ENCODE data around the gene GNB3.
"Not testable (repeated sequence)": the region's sequence is repeated elsewhere in the genome, so short reads cannot be mapped to it uniquely, and the experiment has no call there.

The GNB3 gene

DNA sequence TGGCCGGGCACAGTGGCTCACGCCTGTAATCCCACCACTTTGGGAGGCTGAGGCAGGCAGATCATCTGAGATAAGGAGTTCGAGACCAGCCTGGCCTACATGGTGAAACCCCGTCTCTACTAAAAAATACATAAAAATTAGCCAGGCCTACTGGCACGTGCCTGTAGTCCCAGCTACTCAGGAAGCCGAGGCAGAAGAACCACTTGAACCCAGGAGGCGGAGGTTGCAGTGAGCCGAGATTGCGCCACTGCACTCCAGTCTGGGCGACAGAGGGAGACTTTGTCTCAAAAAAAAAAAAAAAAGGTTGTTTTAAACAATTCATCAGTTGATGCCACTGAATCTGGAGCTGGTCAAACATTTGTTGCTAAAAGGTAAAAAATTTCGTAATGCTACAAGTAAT lies 39.1 kb downstream of the GNB3 start:
- not testable (repeated sequence) for H3K4me2 ChIP-seq (ENCODE audit: low read depth, low read length); H3K27ac ChIP-seq (ENCODE audit: low read length); H3K4me1 ChIP-seq (ENCODE audit: low read length); H3K9me2 ChIP-seq (replicated peaks; ENCODE audit: insufficient read depth, low read length); H2AFZ ChIP-seq (ENCODE audit: low read length); H3K79me2 ChIP-seq (ENCODE audit: low read length); H3K36me3 ChIP-seq (replicated peaks; ENCODE audit: insufficient read depth, low read length); DNase-seq; H3F3A ChIP-seq (ENCODE audit: insufficient read depth, low read length); H3K9ac ChIP-seq (ENCODE audit: low read length); H4K20me1 ChIP-seq (ENCODE audit: insufficient read depth, low read length); H3K9me3 ChIP-seq (replicated peaks; ENCODE audit: insufficient read depth, low read length); H3K4me3 ChIP-seq (ENCODE audit: low read length); H3K27me3 ChIP-seq (replicated peaks; ENCODE audit: insufficient read depth, low read length)

DNA sequence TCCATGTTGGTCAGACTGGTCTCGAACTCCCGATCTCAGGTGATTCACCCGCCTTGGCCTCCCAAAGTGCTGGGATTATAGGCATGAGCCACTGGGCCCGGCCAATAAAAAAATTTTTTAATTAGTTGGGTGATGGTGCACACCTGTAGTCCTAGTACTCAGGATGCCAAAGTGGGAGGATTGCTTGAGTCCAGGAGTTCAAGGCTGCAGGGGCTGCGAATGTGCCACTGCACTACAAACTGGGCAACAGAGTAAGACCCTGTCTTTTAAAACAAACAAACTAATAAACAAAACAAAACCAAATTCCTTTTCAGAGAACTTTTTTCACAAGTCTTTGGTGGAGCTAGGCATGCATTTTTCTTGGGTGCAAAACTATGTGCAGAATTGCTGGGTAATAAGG lies 42.5 kb downstream of the GNB3 start:
- Histone ChIP-seq H3K4me1 (ENCODE audit: low read length) (no peaks in the 10 kb centered on the region), H4K20me1 (ENCODE audit: insufficient read depth, low read length) (no peaks in the 10 kb centered on the region), H3K4me3 (ENCODE audit: low read length) (no peak overlapping the region), H3K27me3 (replicated peaks; ENCODE audit: insufficient read depth, low read length) (no peaks in the 10 kb centered on the region), H3K27ac (ENCODE audit: low read length) (no peak overlapping the region), H3K79me2 (ENCODE audit: low read length) (no peaks in the 10 kb centered on the region), H3K4me2 (ENCODE audit: low read depth, low read length) (no peak overlapping the region), H3K9me2 (replicated peaks; ENCODE audit: insufficient read depth, low read length) (no peaks in the 10 kb centered on the region), H3F3A (ENCODE audit: insufficient read depth, low read length) (no peaks in the 10 kb centered on the region), H3K9me3 (replicated peaks; ENCODE audit: insufficient read depth, low read length) (no peaks in the 10 kb centered on the region), H3K9ac (ENCODE audit: low read length) (no peak overlapping the region), H3K36me3 (replicated peaks; ENCODE audit: insufficient read depth, low read length) (no peaks in the 10 kb centered on the region), H2AFZ (ENCODE audit: low read length) (no peak overlapping the region)
- no peak for DNase-seq
- TF ChIP-seq CTCF (IDR thresholded peaks at IDR 0.05; ENCODE audit: low read length): no peak
- no peak for TF ChIP-seq EZH2 (optimal IDR thresholded peaks at IDR 0.05; ENCODE audit: low read depth, low read length)
- TF ChIP-seq EZH2phosphoT487 (IDR thresholded peaks at IDR 0.05; ENCODE audit: low read length): no peak

DNA sequence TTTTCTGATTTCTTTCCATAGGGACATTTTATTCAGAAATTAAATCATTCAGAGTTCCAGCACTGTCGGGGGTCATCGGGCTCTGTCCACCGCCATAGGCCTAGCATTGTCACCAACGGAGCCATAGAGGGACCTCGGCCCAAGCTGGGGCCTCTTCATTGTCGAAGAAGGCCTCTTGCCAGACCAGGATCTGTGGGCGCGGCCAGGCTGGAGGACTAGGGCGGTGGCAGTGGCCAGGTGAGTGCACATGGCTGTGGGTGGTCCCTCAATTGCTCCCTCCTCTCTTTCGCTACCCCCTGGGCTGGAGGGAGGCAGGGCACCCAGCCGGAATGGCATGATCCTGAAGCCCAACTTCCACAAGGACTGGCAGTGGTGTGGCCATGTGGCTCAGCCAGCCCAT lies 43.0 kb downstream of the GNB3 start:
- no peak overlapping the region for H3K4me2 ChIP-seq (ENCODE audit: low read depth, low read length)
- TF ChIP-seq EZH2 (optimal IDR thresholded peaks at IDR 0.05; ENCODE audit: low read depth, low read length) (no peak), CTCF (IDR thresholded peaks at IDR 0.05; ENCODE audit: low read length) (no peak), EZH2phosphoT487 (IDR thresholded peaks at IDR 0.05; ENCODE audit: low read length) (no peak)
- no peak for DNase-seq
- H3K9ac ChIP-seq (ENCODE audit: low read length): no peak overlapping the region
- no peaks in the 10 kb centered on the region for H4K20me1 ChIP-seq (ENCODE audit: insufficient read depth, low read length)
- no peaks in the 10 kb centered on the region for H3K9me2 ChIP-seq (replicated peaks; ENCODE audit: insufficient read depth, low read length)
- no peaks in the 10 kb centered on the region for H3K9me3 ChIP-seq (replicated peaks; ENCODE audit: insufficient read depth, low read length)
- no peak overlapping the region for H3K27ac ChIP-seq (ENCODE audit: low read length)
- no peaks in the 10 kb centered on the region for H3K79me2 ChIP-seq (ENCODE audit: low read length)
- H3K4me3 ChIP-seq (ENCODE audit: low read length): no peak overlapping the region
- H3F3A ChIP-seq (ENCODE audit: insufficient read depth, low read length): no peaks in the 10 kb centered on the region
- no peaks in the 10 kb centered on the region for H3K4me1 ChIP-seq (ENCODE audit: low read length)
- no peaks in the 10 kb centered on the region for H3K36me3 ChIP-seq (replicated peaks; ENCODE audit: insufficient read depth, low read length)
- no peaks in the 10 kb centered on the region for H3K27me3 ChIP-seq (replicated peaks; ENCODE audit: insufficient read depth, low read length)
- no peak overlapping the region for H2AFZ ChIP-seq (ENCODE audit: low read length)

DNA sequence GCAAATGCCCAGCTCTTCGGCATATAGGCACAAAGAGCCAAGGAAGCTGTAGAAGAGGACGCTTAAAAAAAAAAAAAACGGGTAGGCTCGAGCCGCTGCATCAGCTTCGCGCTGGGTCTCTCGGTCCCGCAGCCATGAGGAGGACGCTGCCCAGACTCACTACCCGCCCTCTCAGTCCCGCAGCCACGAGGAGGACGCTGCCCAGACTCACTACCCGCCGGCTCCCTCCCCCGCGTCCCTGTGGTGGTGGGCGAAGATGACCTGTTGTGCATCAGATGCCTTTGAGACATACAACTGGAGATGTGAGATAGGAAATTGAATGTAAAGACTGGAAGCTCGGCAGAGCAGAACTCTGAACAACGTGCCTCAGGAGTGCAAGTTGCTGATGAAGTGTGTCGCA lies 43.8 kb downstream of the GNB3 start:
- H2AFZ ChIP-seq (ENCODE audit: low read length): no peak overlapping the region

GRCh38 chr12:6886206-6886999 lies 45.7 kb downstream of the GNB3 start:
- H3K27ac ChIP-seq (ENCODE audit: low read length): not testable (repeated sequence)

More for the DNA sequence above, 43.8 kb downstream of the GNB3 start:
- H3K9ac ChIP-seq (ENCODE audit: low read length): no peak overlapping the region
- H3K9me2 ChIP-seq (replicated peaks; ENCODE audit: insufficient read depth, low read length): no peaks in the 10 kb centered on the region
- H3K4me2 ChIP-seq (ENCODE audit: low read depth, low read length): no peak overlapping the region
- no peaks in the 10 kb centered on the region for H3F3A ChIP-seq (ENCODE audit: insufficient read depth, low read length)
- H3K4me3 ChIP-seq (ENCODE audit: low read length): no peak overlapping the region
- H4K20me1 ChIP-seq (ENCODE audit: insufficient read depth, low read length): no peaks in the 10 kb centered on the region
- H3K79me2 ChIP-seq (ENCODE audit: low read length): no peaks in the 10 kb centered on the region
- no peaks in the 10 kb centered on the region for H3K9me3 ChIP-seq (replicated peaks; ENCODE audit: insufficient read depth, low read length)
- H3K4me1 ChIP-seq (ENCODE audit: low read length): no peaks in the 10 kb centered on the region
- DNase-seq: no peak
- TF ChIP-seq EZH2phosphoT487 (IDR thresholded peaks at IDR 0.05; ENCODE audit: low read length) (no peak), CTCF (IDR thresholded peaks at IDR 0.05; ENCODE audit: low read length) (no peak), EZH2 (optimal IDR thresholded peaks at IDR 0.05; ENCODE audit: low read depth, low read length) (no peak)
- no peaks in the 10 kb centered on the region for H3K27me3 ChIP-seq (replicated peaks; ENCODE audit: insufficient read depth, low read length)
- no peak overlapping the region for H3K27ac ChIP-seq (ENCODE audit: low read length)
- no peaks in the 10 kb centered on the region for H3K36me3 ChIP-seq (replicated peaks; ENCODE audit: insufficient read depth, low read length)

More at GRCh38 chr12:6886206-6886999, 45.7 kb downstream of the GNB3 start:
- H4K20me1 ChIP-seq (ENCODE audit: insufficient read depth, low read length); H3K27me3 ChIP-seq (replicated peaks; ENCODE audit: insufficient read depth, low read length); H3K9ac ChIP-seq (ENCODE audit: low read length); H3K4me2 ChIP-seq (ENCODE audit: low read depth, low read length); H3F3A ChIP-seq (ENCODE audit: insufficient read depth, low read length); H3K9me2 ChIP-seq (replicated peaks; ENCODE audit: insufficient read depth, low read length); H3K9me3 ChIP-seq (replicated peaks; ENCODE audit: insufficient read depth, low read length); H2AFZ ChIP-seq (ENCODE audit: low read length); H3K4me3 ChIP-seq (ENCODE audit: low read length); DNase-seq; H3K79me2 ChIP-seq (ENCODE audit: low read length); H3K36me3 ChIP-seq (replicated peaks; ENCODE audit: insufficient read depth, low read length); H3K4me1 ChIP-seq (ENCODE audit: low read length): not testable (repeated sequence)
